GM19463 (cell line): Measurements from ENCODE around the gene BBS9.
A peak's percentile ranks its signal among the peaks of the same experiment; 100 is the strongest.
"Not testable (repeated sequence)": the region's sequence is repeated elsewhere in the genome, so short reads cannot be mapped to it uniquely, and the experiment has no call there.

Source experiments
- ATAC-seq: cut with Tn5 transposase; IDR thresholded peaks from one replicate; pipeline ENCODE4 v1.9.1; 2021; ENCODE audit warnings: mild to moderate bottlenecking, moderate library complexity; ENCODE audit not compliant: unreplicated experiment

The BBS9 gene

DNA sequence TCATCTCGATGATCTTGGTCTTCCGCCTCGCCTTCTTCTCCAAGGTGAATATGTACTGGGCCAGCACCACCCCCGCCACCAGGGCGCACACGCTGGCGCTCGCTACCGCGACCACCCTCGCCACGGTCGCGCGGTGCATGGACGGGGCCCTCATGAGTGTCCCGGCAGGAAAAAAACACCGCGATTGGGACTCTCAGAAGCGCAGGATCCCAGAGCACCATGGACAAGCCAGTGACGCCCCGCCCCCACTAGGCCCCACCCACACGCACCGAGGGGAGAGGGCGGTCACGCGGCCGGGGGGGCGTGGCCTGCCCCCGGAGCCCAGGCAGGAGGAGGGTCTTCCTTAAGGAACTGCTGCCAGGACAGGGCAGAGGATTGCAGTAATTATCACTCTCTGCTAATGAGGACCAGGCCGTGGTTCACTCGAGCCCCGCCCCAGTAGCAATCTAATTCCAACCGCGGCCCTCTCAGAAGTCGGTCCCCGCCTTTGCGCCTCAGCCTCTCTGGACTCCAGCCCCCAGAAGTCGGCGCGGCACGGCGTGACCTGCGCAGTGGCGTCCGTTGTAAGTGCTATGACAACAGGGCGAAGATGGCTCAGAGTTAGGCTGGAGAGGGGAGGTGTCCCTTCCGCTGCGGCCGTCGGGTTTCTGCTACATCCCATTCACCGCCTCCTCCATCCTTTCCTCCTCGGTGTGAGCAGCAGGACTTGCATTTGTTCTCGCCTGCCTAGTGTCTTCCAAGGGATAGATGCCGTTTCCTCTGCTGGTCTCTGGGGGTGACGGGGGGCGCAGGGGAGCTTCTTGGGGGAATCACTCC, at the start of gene BBS9:
TSS of gene BBS9 (plus strand) at position 575 of the 816 bp plus-strand sequence. CDS start 16,689 bp downstream, outside the sequence.
- peak; percentile 99 for ATAC-seq

DNA sequence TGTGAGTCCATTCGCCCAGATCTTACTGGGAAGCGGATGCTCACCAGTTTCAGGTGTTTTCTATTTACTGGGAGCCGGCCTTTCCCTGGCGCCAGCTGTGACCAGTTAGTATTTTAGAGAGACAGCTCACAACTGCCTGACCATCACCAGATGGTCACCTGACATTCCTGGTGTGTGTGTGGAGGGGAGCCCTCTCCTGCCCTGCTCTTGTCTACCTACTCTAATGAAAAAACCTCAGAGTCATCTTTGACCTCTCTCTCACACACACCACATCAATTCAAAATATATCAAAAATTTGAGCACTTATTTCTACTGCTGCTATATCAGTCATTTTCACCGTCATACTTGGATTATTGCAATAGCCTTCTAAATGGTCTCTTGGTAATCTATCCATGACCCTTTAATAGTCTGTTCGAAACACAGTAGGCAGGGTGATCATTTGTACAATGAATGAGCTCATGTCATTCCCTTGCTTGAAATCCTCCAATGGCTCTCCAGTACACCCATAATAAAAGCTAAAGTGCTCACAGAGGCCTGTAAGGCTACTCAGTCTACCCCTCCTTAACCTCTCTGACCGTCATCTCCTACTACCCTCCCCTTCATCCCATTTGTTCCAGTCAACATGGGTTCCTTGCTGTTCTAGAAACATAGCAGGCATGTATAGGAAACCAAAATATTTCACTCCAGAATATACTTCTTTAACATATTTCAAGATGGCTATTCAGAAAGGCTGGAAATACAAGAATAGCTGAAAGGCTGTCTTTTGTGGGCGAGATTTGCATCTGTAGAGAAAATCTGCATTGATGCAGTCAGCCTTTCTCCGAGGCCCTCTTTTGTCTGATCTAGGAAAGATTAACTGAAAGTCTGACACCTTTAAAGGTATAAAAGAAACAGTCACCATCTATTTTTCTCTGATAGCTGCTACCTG, 49.3 kb upstream of the BBS9 start:
- ATAC-seq = no peak

DNA sequence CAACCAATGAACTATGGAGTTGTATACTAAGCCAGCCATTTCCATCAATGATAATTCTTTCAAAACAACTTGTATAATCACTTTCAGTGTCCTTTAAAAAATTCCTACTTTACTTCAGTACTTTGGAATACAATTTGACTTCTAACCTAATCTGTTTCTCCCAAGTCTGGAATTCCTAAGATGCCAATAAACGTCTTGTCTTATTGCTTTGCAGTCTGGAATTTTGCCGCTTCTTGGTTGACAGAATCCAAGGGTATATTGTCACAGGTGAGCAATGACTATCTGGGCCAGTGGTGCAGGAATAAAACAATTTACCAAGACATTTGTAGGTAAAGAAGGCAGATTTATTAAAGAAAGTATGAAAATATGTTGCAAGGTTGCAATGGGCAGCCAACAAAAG, 42.0 kb upstream of the BBS9 start:
- ATAC-seq = no peak

DNA sequence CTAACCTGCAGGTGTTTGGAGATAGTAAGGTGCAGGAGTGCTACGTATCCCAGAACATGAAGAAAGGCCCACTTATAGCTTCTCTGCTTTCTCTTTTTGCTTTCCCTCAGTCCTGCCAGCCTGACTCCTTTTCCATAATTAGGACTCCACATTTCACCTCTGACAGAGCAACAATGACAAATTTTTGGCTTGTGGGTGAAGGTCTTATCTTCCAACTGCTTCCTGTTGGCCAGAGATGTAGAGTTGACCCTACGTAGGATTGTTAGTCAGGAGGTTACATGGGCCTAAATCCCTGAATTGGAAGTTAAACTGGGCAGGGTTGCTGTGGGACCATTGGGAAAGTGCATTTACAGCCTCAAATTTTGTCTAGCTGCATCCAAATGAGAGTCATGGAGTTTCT, 41.5 kb upstream of the BBS9 start:
- no peak for ATAC-seq

DNA sequence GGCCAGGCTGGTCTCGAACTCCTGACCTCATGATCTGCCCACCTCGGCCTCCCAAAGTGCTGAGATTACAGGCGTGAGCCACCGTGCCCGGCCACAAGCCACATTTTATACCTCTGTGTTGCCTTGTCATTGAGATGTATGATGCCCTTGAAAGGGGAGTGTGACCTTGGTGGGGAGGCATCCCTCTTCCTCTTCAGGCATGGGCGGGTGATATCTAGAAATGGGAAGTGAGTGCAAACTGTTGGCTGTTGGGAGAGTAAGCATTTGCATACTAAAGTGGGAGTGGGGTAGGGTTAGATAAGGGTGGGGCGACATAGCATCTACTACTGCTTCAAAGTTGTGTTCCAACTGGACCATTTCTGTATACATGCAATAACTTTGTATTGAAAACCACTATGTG, 40.2 kb upstream of the BBS9 start:
- no peak for ATAC-seq

DNA sequence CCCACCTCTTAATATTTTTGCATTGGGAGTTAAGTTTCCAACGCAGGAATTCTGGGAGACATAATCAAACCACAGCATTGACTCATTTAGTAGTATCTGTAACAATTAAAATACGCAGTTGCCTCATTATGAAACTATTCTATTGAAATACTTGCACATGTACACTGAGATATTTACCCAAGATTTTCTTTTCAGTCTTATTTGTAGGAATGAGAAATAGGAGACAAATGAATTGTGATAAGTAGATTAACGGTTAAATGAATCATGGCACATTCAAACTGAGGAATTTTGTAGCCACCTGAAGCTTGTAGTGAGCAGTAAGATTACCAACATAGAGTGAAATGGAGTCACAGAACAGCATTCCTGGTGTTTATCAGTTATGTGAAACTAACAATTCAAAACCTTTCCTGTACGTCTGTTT, 38.2 kb upstream of the BBS9 start:
- no peak for ATAC-seq

DNA sequence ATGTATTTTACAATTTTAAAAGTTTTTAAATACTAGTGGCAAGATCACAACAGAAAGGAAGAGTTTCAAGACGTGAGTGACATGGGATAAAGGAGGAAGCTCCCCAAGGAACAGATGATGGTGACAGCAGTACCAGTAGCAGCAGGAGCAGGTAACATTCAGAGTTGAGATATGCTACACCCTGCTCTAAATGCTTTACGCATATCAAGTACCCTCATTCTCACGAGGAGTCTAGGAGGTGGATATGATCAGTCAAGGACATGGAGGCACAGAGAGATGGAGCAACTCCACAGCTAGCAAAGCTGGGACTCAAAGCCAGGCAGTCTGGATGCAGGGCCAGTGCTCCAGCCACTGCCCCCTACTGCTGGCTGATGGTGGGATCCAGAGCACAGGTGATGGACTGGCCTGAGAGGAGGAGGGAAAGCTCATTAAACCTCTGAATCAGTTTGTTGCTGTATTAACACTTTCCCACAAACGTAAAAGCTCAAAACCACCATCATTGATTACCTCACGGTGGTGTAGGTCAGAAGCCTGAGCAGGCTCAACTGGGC, 37.6 kb upstream of the BBS9 start:
- ATAC-seq = no peak

DNA sequence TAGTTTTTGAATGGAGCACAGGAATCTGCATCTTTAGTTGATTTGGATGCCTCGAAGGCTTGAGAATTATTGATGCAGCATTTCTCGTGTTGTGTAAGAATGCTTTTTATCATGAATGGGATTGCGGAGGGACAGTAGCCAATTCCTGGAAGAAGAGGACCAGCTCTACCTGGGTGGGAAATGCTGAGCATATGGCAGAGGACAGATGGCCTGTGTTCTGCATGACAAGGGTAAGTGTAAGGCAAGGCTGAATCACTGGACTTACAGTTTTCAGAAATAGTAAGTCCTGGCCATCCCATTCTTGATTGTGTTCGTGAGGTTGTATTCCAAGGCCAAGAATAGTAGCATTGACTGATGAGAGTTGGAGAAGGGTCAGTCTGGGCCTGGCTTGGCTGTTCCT, 36.1 kb upstream of the BBS9 start:
- no peak for ATAC-seq

DNA sequence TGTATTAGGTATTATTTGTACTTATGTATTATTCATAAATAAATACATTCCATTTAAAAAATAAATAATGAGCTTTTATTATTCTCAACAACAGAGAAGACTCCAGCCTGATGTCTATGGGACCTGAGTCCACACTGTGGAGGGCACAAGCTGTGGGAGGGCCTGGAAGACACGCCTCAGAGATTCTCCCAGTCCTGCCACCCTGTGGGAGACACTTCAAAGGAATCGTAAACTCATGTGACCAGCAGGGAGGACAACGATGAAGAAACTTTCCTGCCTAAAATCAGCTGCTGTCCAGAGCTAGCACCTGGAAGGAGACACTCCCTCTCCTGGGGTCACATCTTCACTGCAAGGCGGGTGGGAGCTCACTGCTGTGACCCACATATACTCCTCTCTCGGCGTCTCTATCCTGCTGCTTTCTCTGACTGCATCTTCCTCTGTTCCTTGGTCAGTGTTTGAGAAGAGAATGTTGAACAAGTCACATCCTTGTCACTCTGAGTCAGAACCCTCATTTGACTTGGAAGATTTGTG, 34.6 kb upstream of the BBS9 start:
- ATAC-seq = not testable (repeated sequence)

DNA sequence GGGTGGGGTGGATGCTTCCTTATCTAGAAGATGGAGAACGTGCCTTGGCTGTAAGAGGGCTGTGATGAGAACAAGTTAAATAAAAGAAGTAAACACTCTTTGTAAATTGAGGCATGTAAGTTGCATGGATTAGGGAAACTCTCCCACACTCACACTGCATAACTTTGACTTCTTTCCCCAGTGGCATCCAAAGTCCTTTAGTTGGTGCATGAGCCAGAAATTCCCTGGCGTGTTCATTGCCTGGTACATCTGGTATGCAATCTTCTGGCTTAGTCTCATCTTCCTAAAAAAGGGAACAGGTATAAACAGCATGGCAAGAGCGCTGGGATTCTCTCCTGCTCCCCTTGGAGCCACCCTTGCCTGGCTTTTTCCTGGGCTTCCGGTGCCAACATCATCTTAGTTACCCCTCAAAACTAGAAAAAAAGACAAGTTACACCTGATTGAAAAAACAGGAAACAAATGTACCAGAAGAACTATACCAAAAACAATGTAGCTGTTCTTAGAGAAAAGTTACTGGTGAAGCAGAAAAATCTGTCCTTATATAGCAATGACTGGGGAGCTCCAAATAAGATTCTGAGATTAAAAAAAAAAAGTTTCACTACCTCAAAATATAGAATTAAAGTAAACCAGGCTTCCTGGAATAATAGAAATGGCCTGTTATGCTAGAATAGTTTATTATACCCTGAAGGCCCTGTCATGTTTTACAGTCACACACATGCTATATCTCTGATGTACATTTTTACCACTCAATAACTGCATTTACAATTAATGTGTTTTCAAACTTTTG, 30.0 kb upstream of the BBS9 start:
- no peak for ATAC-seq

DNA sequence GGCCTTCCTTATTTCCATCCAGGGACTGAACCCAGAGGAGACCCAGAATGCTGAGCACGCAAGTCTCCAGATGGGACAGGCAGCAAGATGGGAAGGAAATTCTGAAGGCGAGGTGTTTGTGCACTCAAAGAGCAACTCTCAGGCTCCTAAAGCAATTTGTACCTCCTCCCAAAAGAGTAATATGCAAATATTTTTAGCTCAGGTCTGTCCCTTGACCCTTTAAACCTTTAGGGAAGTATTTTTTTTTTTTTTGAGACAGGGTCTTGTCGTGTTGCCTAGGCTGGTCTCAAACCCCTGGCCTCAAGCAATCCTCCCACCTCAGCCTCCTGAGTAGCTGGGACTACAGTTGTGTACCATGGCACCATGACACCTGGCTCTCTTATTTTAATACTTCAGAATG, 28.6 kb upstream of the BBS9 start:
- no peak for ATAC-seq

DNA sequence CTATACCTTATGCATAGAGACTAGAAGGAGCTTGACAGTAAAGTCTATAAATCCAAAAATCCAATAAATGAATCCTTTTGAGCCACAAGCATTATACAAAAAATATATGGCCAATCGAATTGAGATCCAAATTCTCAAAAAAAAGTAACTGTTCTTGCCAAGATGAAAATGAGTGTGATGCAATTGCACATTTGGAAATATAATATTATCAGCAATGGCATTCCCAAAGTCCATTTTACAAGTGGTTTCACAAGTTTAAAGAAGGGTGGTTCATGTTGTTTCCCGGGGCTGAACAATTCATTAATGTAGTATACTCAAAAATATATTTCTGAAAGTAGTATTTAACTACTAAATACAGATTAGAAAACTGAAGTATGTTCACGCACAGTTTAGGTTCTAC, 27.5 kb upstream of the BBS9 start:
- no peak for ATAC-seq

DNA sequence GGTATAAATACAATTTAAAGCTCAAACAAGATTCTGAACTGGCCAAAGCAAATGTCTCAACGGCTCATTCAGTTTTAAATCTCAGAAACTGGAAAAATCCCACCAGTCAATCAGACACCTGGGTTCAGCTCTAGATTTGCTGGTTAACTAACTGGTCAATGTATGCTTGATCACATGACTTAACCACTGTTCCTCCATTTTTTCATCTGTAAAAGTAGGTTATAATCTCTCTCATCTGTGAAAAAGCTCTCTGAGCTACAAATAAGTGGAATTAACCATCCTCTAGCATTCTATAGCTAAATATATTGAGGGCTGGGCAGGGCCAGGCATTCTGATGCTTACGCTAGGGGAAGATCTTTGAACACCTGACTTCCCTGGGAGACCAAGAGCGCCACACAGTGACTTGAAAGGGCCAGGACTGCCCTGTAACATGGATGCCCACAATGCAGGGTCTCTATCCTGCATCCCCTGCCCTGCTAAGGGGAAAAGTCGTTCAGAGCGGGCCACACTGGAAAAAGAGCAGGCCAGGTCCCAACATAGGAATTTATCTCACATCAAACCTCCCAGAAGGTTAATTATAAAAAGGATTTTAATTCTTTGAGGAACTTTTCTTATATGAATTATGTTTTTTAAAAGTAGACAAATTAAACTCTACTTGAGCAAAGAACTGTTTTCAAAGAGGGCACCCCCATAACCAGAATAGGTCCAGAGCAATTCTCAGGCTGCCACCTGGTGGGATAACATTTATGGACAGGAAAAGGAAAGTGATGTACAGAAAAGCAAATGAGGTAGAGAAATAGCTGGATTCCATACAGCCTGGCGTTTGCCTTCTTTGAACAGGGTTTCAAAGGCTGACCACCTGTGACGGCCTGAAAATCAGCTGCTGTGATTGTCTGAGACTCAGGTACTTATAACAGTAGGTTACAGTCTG, 22.0 kb upstream of the BBS9 start:
- ATAC-seq = peak; percentile 31

DNA sequence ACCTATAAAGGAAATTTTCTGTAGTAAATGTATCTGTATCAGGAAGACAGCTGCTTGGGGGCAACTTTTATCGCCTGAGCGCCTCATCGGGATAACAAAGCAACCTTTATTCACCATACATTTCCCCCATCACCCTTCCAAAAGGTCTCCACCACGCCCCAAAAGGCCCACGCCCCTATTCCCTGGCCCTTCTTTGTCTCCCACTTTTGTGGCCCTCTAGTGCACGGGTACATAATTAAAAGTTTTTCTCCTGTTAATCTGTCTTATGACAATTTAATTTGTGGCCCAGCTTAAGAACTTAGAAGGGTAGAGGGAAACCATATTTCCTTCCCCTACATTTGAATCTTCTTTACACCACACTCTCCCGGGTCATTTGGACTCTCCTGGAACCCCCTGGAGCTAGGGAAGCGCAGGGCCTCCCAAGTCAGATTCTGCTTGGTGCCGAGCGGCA, 20.8 kb upstream of the BBS9 start:
- ATAC-seq = no peak

DNA sequence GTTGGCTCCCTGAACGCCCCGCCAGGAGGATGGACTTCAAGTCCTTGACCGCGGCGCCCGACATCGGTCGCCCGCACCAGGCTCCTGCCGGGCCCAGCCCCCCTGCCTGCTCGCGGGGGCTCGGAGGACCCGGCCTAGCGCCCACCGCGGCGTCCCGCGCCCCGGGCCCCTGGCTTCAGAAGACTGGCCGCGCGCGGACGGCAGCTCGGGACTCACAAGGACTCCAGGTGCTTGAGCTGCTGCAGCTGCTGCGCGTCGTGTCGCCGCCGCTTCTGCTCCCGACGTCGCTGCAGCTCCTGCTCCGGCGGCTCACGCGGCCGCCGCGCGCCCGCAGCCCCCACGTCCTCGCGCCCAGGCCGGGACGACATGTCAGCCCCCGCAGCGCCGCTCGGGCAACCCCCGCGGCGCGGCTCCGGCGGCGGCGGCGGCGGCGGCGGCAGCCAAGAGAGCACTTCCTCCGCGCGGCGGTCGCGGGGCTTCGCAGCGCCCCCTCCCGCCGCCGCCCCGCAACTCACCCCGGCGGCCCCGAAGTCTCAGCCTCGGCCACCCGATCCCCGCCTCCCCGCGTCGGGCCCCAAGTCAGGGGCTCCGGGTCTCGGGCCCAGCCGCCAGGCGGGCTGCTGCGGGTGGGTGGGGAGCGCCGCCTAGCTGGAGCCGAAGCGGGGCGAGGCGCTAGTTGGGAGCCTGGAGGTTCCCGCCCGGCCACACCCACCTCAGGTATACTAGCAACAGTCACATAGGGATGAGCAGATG, 20.2 kb upstream of the BBS9 start, which contains the start of gene RP9:
TSS of gene RP9 (minus strand) at position 400 of the 753 bp plus-strand sequence. CDS start at position 368, 32 bp downstream.
- peak; percentile 84 for ATAC-seq

DNA sequence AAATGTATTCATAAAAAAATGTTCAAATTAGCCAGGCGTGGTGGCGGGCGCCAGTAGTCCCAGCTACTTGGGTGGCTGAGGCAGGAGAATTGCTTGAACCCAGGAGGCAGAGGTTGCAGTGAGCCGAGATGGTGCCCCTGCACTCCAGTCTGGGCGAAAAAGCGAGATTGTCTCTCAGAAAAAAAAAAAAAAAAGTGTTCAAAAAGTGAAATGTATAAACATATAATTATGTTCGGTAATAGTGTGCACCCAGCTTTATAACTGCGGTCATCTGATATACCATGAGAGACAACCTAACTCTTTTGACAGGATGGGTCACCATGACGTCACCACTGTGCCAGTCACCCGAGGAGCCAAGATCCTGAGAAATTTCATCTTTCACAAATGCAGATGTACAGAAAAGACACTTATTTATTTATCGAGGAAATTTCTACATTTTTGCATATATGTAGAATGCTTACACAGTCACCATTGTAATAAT, 19.6 kb upstream of the BBS9 start:
- no peak for ATAC-seq

DNA sequence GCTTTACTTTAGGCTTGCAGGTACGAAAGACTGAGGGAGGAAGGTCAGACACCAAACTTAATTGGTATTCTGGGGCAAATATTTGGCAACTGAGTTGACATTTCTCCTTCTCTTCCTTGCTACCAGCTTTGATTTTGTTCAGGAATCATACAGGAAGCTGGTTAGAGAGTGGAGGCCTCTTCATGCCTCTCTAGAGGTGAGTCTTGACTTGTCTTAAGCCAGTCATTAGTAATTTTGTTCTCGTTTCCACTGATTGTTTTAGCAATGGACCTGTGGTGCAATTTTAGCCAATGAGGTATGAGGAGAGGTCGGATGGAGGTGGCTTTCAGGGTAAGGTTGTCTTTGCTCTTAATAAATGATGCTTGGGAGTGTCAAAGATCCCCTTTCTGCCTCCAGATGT, 17.8 kb upstream of the BBS9 start:
- no peak for ATAC-seq

DNA sequence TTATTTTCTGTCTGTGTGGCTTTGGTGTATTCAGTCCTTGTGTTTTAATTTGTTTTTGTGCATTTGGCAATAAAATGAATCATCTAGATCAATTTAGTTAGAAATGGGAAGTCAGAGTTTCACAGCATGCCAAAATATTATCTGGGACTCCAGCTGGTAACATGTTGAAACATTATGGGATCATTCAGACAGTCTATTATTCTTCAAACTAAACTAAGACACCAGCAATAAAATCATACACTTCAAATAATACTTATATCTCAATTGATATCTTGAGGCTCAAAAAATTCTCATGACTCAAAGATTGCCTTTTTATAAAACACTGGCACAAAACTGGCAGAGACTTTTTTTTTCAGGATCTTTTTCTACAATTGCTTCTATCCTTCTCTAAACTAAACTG, 14.4 kb upstream of the BBS9 start:
- ATAC-seq = no peak
